IgD-negative memory B cell (primary cell): ENCODE measurements around the gene NELL1. TPM values are rescaled to one million over a fixed set of nuclear protein-coding genes. Genes with fewer than 3 reads are reported as not detected.
A peak's percentile ranks its signal among the peaks of the same experiment; 100 is the strongest.
"Not testable (repeated sequence)": the region's sequence is repeated elsewhere in the genome, so short reads cannot be mapped to it uniquely, and the experiment has no call there.

Source experiments
- H3K27ac Mint-ChIP-seq, 3 donors: one replicate each; pipeline ENCODE4 v1.8.0; 2020 to 2022; ENCODE audit warnings: mild to moderate bottlenecking in 3 of 3, mixed read lengths in 3 of 3, moderate library complexity in 1 of 3
- H3K27me3 Mint-ChIP-seq: one replicate; pipeline ENCODE4 v1.8.0; 2021; ENCODE audit warnings: mixed read lengths
- H3K36me3 Mint-ChIP-seq: one replicate; pipeline ENCODE4 v1.8.0; 2020; ENCODE audit warnings: mild to moderate bottlenecking, mixed read lengths
- H3K4me1 Mint-ChIP-seq, 3 donors: one replicate each; pipeline ENCODE4 v1.8.0; 2020 to 2022; ENCODE audit warnings: mixed read lengths in 3 of 3, mild to moderate bottlenecking in 1 of 3
- H3K4me3 Mint-ChIP-seq, 4 donors: one replicate each; pipeline ENCODE4 v1.8.0; 2020 to 2022; ENCODE audit warnings: mild to moderate bottlenecking in 4 of 4, mixed read lengths in 4 of 4, moderate library complexity in 3 of 4
- H3K9me3 Mint-ChIP-seq, 3 donors: one replicate each; pipeline ENCODE4 v1.8.0; 2020 to 2021; ENCODE audit warnings: mixed read lengths in 3 of 3, mild to moderate bottlenecking in 1 of 3
- polyA plus RNA-seq: library from polyadenylated mRNA; unstranded; fragments of 300-500 nt; fragmentation: Illumina TruSeq; gene quantifications from one replicate; pipeline ENCODE4 v1.2.3, GENCODE V29; 2021

Gene NELL1
- polyA plus RNA-seq, 1 donor from 2014 or later, result not detected

DNA sequence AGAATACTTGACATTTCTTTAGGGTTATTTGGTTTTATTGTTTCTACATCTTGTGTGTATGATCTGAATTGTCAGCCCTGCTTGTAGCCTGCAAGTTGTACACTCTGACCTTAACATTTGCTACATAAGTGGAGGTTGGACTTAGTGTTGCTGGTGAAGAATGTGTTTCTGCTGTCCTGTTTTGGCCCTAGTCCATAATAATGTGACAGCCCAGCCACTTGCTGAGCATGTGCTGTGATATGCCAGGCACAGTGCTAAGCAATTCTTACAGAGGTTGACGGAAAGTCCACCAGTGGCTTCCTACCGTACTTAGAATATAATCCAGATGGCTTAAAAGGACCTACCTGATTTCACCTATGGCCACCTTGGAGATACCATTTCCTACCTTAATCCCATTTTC lies 526.6 kb downstream of the NELL1 start:
- Mint-ChIP-seq H3K27me3 (no peaks in the 10 kb centered on the region), H3K4me1 (no peaks in the 10 kb centered on the region), H3K4me3 (no peak overlapping the region), H3K9me3 (peaks cover 2 to 10% (median 5%) of the 10 kb centered on the region in 3 donors), H3K27ac (no peak overlapping the region), H3K36me3 (no peaks in the 10 kb centered on the region)

DNA sequence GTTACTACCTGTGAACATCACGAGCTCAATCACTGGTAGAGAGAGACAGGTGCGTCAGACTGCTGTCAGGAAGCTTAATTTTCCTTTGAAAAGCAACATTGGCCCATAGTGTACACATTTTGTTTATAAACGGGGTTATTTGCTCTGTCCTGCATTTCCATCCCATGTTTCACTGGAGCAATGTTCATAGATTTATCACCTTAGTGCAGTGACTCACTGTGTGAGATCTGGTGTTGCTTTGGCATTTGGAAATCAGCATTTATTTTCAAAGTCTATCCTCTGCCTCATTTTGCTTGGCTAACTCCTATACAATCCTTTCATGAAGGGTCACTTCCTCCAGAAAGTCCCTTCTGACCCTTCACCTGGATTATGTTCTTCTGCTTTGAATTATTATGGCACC lies 529.1 kb downstream of the NELL1 start:
- Mint-ChIP-seq H3K9me3 (peaks cover 2 to 10% (median 4%) of the 10 kb centered on the region in 3 donors), H3K36me3 (no peaks in the 10 kb centered on the region), H3K4me3 (no peak overlapping the region)

DNA sequence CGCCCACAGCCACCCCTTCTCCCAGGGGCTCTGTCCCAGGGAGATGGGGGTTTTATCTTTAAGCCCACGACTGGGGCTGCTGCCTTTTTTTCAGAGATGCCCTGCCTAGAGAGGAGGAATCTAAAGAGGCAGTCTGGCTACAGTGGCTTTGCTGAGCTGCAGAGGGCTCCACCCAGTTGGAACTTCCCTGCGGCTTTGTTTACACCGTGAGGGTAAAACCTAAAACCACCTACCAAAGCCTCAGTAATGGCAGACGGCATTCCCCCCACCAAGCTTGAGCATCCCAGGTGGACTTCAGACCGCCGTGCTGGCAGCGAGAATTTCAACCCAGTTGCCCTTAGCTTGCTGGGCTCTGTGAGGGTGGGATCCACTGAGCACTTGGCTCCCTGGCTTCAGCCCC lies 535.8 kb downstream of the NELL1 start:
- Mint-ChIP-seq H3K4me3 (no peak overlapping the region), H3K36me3 (no peaks in the 10 kb centered on the region), H3K27me3 (no peaks in the 10 kb centered on the region), H3K27ac (no peak overlapping the region), H3K9me3 (peaks cover 0 to 4% (median 3%) of the 10 kb centered on the region in 3 donors), H3K4me1 (no peaks in the 10 kb centered on the region)

More for the DNA sequence above, 529.1 kb downstream of the NELL1 start:
- Mint-ChIP-seq H3K27me3 (no peaks in the 10 kb centered on the region), H3K27ac (peak overlapping the region in 1 of 3 donors; percentile 52), H3K4me1 (no peaks in the 10 kb centered on the region)

DNA sequence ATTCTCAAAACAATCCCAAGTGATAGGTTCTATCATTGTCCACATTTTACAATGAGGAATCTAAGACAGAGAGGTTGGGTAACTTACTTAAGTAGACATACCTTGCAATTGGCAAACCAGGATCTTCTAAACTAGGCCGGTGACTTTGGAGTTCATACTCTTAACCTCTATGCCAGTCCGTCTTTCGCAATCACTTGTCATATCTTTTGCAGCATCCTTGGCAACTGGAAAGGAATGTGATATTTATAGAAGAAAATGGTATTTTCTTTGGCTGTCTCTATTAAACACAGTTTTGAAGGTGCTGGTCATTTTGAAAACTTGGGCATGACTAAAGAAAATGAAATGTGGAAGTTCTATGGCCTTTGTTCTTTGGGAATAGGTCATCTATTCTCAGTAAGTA lies 556.5 kb downstream of the NELL1 start:
- H3K4me3 Mint-ChIP-seq, result no peak overlapping the region
- H3K27ac Mint-ChIP-seq, result no peak overlapping the region
- no peaks in the 10 kb centered on the region for H3K27me3 Mint-ChIP-seq
- H3K4me1 Mint-ChIP-seq, result no peaks in the 10 kb centered on the region
- H3K9me3 Mint-ChIP-seq, result peaks cover 5 to 10% (median 5%) of the 10 kb centered on the region in 3 donors
- no peaks in the 10 kb centered on the region for H3K36me3 Mint-ChIP-seq

DNA sequence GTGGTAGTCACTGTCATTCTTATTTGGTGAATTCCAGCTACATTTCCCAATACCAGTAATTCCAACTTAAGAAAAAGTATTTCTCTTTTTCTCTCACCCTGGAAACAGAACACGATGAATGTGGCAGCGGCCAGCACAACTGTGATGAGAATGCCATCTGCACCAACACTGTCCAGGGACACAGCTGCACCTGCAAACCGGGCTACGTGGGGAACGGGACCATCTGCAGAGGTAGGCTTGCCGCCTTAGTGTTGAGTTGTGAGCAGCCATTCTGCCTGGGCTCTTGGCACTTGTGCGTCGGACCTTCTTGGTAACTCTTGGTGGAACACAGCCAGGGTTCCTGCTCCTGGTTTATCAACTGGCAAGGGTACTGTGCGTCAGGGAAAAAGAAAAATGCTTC lies 559.8 kb downstream of the NELL1 start:
- H3K27ac Mint-ChIP-seq, result no peak overlapping the region
- no peak overlapping the region for H3K4me3 Mint-ChIP-seq
- H3K9me3 Mint-ChIP-seq, result peaks cover 0 to 6% (median 3%) of the 10 kb centered on the region in 3 donors
- no peaks in the 10 kb centered on the region for H3K4me1 Mint-ChIP-seq
- no peaks in the 10 kb centered on the region for H3K27me3 Mint-ChIP-seq
- no peaks in the 10 kb centered on the region for H3K36me3 Mint-ChIP-seq

DNA sequence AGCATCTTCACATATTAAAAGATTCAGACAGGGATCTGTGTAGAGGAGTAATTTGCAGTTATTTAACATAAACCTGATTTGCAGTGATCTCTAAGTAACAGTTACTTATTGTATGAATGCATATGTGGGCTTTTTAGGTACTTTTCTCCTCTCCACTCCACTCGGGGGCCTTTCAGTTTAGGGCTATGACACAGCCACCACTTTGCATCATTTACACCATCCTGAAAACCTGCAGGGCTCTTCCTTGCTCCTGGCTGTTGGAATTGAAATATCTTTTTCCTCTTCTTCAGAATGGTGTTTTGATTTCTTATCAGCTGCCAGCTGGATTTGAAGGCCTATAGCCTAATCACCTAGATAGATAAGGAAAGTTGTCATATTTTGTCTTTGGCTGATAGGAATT lies 580.8 kb downstream of the NELL1 start:
- Mint-ChIP-seq H3K9me3 (peaks cover 4 to 5% (median 4%) of the 10 kb centered on the region in 3 donors), H3K27me3 (no peaks in the 10 kb centered on the region), H3K27ac (no peak overlapping the region), H3K4me3 (no peak overlapping the region), H3K4me1 (no peaks in the 10 kb centered on the region), H3K36me3 (no peaks in the 10 kb centered on the region)

DNA sequence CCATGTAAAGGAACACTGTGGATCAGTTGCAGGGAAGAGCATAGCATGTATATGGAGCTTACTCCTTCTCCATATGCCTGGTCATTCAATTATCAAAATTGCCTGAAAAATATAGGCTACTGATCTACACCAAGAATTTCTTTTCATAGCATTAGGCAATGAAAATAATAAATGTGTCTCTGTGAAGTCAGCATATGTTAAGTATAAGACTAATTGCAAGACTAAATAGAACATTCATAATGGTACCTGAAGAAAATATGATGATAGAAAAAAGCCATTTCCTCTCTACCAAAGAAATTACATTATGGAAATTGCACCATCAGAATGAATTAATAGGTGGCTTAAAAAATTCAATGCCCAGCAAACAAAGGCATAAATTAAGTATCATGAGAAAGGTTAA lies 584.7 kb downstream of the NELL1 start:
- peaks cover 6 to 9% (median 8%) of the 10 kb centered on the region in 3 donors for H3K9me3 Mint-ChIP-seq
- no peaks in the 10 kb centered on the region for H3K4me1 Mint-ChIP-seq
- H3K36me3 Mint-ChIP-seq, result no peaks in the 10 kb centered on the region
- H3K4me3 Mint-ChIP-seq, result no peak overlapping the region
- no peak overlapping the region for H3K27ac Mint-ChIP-seq
- H3K27me3 Mint-ChIP-seq, result no peaks in the 10 kb centered on the region

DNA sequence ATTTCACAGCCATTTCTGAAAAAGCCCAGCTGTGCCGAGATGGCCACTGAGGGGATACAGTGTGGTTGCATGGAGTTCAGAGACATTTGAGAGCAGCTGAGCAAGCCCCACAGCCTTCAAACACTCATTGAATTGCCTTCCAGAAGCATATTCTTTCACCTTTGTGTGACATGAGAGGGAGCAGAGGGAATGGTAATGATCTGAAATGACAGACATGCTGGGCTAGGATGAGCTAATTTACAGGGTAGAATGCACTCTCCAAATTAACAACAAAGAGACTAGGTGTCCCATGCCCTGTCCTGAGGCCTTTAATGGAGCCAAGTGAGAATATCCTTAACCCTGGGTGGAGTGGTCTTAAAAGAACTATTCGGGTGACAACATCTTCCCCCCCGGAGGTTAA lies 585.4 kb downstream of the NELL1 start:
- Mint-ChIP-seq H3K36me3 (no peaks in the 10 kb centered on the region), H3K27me3 (no peaks in the 10 kb centered on the region), H3K4me1 (no peaks in the 10 kb centered on the region), H3K9me3 (peaks cover 6 to 9% (median 8%) of the 10 kb centered on the region in 3 donors), H3K4me3 (no peak overlapping the region), H3K27ac (no peak overlapping the region)

DNA sequence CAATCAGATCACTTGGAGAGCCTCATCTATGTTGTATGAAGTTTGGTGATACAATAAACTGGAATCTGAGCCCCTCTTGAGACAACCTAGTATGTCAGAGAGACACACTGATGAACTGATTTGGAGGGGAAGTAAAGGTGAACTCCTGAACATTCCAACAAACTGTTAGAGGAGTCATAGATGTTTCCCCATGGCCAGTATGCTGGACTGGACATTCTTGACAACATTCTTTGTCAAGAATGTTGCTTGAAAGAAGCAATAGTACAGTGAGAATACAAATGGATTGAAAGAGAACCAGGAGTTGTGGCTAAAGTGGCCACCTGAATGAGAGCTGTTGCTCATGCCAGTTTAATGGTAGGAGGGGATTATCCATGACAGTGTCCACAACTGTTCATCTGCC lies 588.1 kb downstream of the NELL1 start:
- Mint-ChIP-seq H3K27me3 (no peaks in the 10 kb centered on the region), H3K4me3 (peak overlapping the region in 1 of 4 donors; percentile 14), H3K27ac (no peak overlapping the region), H3K9me3 (peaks cover 4 to 5% (median 5%) of the 10 kb centered on the region in 3 donors), H3K4me1 (no peaks in the 10 kb centered on the region), H3K36me3 (no peaks in the 10 kb centered on the region)

DNA sequence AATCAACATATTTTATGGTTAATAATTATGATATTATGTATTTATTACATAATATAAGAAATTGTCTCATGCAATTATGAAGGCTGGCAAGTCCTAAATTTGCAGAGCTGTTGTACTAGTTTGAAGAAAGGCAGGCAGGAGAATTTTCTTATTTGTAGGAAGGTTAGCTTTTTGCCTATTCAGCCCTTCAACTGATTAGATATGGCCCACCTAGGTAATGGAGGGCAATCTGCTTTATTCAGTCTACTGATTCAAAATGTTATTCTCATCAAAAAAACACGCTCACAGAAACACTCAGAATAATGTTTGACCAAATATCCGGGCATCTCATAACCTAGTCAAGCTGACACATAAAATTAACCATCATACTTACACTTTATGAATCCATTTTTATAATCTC lies 589.0 kb downstream of the NELL1 start:
- H3K27ac Mint-ChIP-seq, result peak overlapping the region in 1 of 3 donors; percentile 26
- H3K4me1 Mint-ChIP-seq, result no peaks in the 10 kb centered on the region
- no peaks in the 10 kb centered on the region for H3K27me3 Mint-ChIP-seq
- no peaks in the 10 kb centered on the region for H3K36me3 Mint-ChIP-seq
- H3K4me3 Mint-ChIP-seq, result no peak overlapping the region
- H3K9me3 Mint-ChIP-seq, result peaks cover 5 to 6% (median 5%) of the 10 kb centered on the region in 3 donors

DNA sequence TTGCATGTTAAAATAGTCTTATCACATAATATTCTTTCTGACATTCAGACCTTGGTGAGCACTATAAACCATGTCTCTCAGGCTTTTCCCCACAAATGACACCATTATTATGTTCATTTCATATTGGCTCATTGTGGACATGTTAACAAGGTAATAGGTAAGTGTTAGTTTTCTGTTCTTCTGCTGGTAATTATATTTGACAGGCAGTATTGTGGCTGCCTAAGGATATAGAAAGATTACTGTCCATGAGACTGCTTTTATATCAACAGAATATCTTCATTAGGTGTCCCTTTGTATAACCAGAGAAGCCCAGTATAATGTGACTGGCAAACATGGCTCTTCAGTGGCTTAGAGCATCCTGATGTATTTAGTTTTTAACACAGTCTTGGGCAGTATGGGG lies 590.7 kb downstream of the NELL1 start:
- Mint-ChIP-seq H3K9me3 (peaks cover 4 to 5% (median 5%) of the 10 kb centered on the region in 3 donors), H3K4me1 (no peaks in the 10 kb centered on the region), H3K4me3 (no peak overlapping the region), H3K27me3 (no peaks in the 10 kb centered on the region), H3K36me3 (no peaks in the 10 kb centered on the region), H3K27ac (no peak overlapping the region)

DNA sequence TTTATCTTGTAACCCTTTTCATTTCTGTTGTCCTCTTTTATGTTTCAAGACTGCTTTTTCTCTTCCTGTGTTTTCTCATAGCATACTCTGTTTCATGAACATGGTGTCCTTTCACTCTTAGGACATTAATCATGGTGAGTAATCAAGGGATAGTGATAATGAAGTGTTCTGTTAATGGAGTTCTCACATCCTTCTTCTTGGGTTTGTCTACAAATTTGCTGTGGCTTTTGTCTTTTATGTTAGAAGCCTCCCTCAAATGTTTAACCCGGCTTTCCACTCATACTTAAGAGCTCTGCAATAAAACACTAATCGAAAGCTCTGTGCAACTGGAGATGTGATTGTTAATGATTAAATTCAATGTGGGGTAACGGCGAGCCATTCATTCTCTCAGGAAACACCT lies 593.6 kb downstream of the NELL1 start:
- H3K9me3 Mint-ChIP-seq, result peaks cover 2 to 8% (median 2%) of the 10 kb centered on the region in 3 donors
- H3K27me3 Mint-ChIP-seq, result peaks cover 1% of the 10 kb centered on the region
- no peaks in the 10 kb centered on the region for H3K36me3 Mint-ChIP-seq
- H3K27ac Mint-ChIP-seq, result no peak overlapping the region
- H3K4me3 Mint-ChIP-seq, result no peak overlapping the region
- no peaks in the 10 kb centered on the region for H3K4me1 Mint-ChIP-seq

DNA sequence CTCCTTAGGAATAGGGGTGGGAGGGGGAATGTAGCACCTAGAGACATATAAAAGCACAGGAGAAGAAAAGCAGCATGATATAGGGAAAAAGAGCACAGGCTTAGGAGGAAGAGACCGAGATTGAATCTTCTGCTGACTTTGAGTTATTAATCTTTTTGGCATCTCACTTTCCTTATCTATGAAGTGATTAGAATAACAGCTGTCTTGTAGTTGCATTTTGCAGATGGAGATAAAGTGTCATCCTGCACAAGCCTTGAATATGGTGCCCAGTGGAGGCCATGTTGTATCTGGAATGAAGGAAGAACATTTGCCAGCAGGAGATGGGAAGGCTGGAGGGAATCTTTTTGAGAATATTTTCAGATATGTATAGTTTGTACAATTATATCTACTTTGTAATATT lies 594.7 kb downstream of the NELL1 start:
- Mint-ChIP-seq H3K9me3 (peaks cover 2 to 5% (median 4%) of the 10 kb centered on the region in 3 donors), H3K4me1 (no peaks in the 10 kb centered on the region), H3K27me3 (peaks cover 1% of the 10 kb centered on the region), H3K4me3 (no peak overlapping the region), H3K27ac (no peak overlapping the region), H3K36me3 (no peaks in the 10 kb centered on the region)

DNA sequence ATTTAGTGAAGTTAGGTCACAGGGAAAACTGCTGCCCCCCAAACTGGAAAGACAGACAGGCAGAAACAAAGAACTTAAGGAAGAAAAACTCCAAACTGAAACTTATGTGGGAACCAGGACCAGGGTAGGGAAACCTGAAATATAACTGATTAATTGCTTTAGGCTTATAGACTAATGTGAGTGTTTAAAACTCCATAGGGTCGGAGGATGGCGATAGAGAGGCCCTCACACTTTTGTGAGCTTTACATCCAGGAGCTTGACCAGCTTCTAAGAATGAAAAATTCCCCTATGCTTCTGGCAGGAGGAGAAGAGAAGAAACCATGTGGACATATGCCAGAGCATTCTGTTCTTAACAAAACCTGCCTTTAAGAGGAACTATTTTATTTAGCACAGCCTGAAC lies 598.6 kb downstream of the NELL1 start:
- Mint-ChIP-seq H3K27me3 (peaks cover 1% of the 10 kb centered on the region), H3K27ac (no peak overlapping the region), H3K4me3 (no peak overlapping the region), H3K9me3 (peaks cover 0 to 10% (median 7%) of the 10 kb centered on the region in 3 donors), H3K36me3 (peaks cover 1% of the 10 kb centered on the region), H3K4me1 (no peaks in the 10 kb centered on the region)

DNA sequence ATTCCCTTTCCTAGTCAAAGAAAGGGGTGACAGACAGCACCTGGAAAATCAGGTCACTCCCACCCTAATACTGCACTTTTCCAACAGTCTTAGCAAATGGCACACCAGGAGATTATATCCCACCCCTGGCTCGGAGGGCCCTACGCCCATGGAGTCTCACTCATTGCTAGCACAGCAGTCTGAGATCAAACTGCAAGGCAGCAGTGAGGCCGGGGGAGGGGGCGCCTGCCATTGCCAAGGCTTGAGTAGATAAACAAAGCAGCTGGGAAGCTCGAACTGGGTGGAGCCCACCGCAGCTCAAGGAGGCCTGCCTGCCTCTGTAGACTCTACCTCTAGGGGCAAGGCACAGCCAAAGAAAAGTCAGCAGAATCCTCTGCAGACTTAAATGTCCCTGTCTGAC lies 602.8 kb downstream of the NELL1 start:
- peaks cover 6 to 16% (median 6%) of the 10 kb centered on the region in 3 donors for H3K9me3 Mint-ChIP-seq
- not testable (repeated sequence) for H3K27ac Mint-ChIP-seq, H3K27me3 Mint-ChIP-seq, H3K36me3 Mint-ChIP-seq, H3K4me3 Mint-ChIP-seq, H3K4me1 Mint-ChIP-seq

DNA sequence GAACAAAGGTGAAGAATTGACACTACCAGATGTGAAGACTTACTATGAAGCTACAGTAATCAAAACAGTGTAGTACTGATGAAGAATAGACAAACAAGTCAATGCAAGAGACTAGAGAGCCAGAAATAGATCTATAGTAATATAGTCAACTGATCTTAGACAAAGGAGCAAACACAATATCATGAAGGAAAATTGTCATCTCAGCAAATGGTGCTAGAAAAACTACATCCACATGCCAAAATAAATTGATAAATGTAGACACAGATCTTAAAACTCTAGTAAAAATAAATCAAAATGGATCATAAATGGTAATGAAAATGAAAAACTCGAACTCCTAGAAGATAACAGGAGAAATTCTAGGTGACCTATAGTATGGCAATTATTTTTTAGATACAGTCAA lies 609.5 kb downstream of the NELL1 start:
- H3K36me3 Mint-ChIP-seq, result peaks cover 1% of the 10 kb centered on the region
- H3K27ac Mint-ChIP-seq, result no peak overlapping the region
- H3K4me3 Mint-ChIP-seq, result no peak overlapping the region
- H3K4me1 Mint-ChIP-seq, result no peaks in the 10 kb centered on the region
- peaks cover 5 to 15% (median 11%) of the 10 kb centered on the region in 3 donors for H3K9me3 Mint-ChIP-seq
- no peaks in the 10 kb centered on the region for H3K27me3 Mint-ChIP-seq

DNA sequence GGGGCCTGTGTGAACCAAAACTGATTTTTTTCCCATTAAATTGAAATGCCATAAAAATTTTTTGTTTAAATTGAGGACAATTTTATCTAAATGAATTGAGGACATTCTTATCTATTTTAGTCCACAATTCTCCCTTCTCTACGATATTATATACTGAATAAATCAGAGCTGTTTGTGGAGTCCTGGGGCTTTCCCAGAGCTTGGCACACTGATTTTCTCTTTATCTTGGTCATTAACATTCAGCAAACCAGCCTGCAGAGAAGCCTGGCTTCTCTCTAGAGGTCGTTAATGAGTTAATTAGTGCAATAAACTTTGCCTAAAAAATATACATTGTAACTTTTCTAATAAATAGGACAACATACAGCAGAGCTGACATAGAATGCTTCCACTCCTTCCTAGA lies 615.7 kb downstream of the NELL1 start:
- Mint-ChIP-seq H3K4me1 (no peaks in the 10 kb centered on the region), H3K27me3 (no peaks in the 10 kb centered on the region), H3K27ac (no peak overlapping the region)

More for the DNA sequence above, 615.7 kb downstream of the NELL1 start:
- Mint-ChIP-seq H3K4me3 (no peak overlapping the region), H3K9me3 (peaks cover 4 to 12% (median 11%) of the 10 kb centered on the region in 3 donors), H3K36me3 (no peaks in the 10 kb centered on the region)
